ENCODE measurements around the gene SSH3. TPM values are rescaled to one million over a fixed set of nuclear protein-coding genes. Genes with fewer than 3 reads are reported as not detected.

Gene SSH3
- total RNA-seq, 1 donor from 2014 or later, result 37.7 TPM

- Histone ChIP-seq H3K4me3 (no peak overlapping the region), H3K4me1 (no peaks in the 10 kb centered on the region), H3K27ac (no peak overlapping the region), H3K27me3 (ENCODE audit: low read depth) (no peaks in the 10 kb centered on the region), H3K9me3 (no peaks in the 10 kb centered on the region), H3K36me3 (peaks cover 16% of the 10 kb centered on the region)
- DNase-seq, result no peak
- no peak for ATAC-seq
- intact Hi-C loops (cut with DNase I), result no loop called here
- no peak for TF ChIP-seq CTCF (IDR thresholded peaks at IDR 0.05)
Observed at GRCh38 chr11:67332081-67332691, 28.9 kb downstream of the SSH3 start.

GRCh38 chr11:67337257-67337656 is 33.9 kb downstream of the SSH3 start:
- Histone ChIP-seq H3K27me3 (ENCODE audit: low read depth) (no peaks in the 10 kb centered on the region), H3K4me3 (no peak overlapping the region), H3K36me3 (peaks cover 7% of the 10 kb centered on the region), H3K9me3 (no peaks in the 10 kb centered on the region), H3K4me1 (no peaks in the 10 kb centered on the region), H3K27ac (no peak overlapping the region)
- intact Hi-C loops (cut with DNase I), result no loop called here
- ATAC-seq, result no peak
- TF ChIP-seq CTCF (IDR thresholded peaks at IDR 0.05), result no peak
- DNase-seq, result no peak

GRCh38 chr11:67344264-67344663 is 40.9 kb downstream of the SSH3 start:
- Histone ChIP-seq H3K9me3 (no peaks in the 10 kb centered on the region), H3K27ac (no peak overlapping the region), H3K27me3 (ENCODE audit: low read depth) (no peaks in the 10 kb centered on the region), H3K4me1 (peaks cover 20% of the 10 kb centered on the region), H3K4me3 (no peak overlapping the region), H3K36me3 (no peaks in the 10 kb centered on the region)
- no peak for DNase-seq
- TF ChIP-seq CTCF (IDR thresholded peaks at IDR 0.05), result no peak
- no peak for ATAC-seq
- intact Hi-C loops (cut with DNase I), result no loop called here

GRCh38 chr11:67345247-67345919 is 42.1 kb downstream of the SSH3 start:
- DNase-seq (no peak), ATAC-seq (peak; percentile 28 to 30)
- Histone ChIP-seq H3K27me3 (ENCODE audit: low read depth) (no peaks in the 10 kb centered on the region), H3K9me3 (no peaks in the 10 kb centered on the region), H3K4me1 (peaks cover 20% of the 10 kb centered on the region), H3K4me3 (no peak overlapping the region), H3K36me3 (no peaks in the 10 kb centered on the region), H3K27ac (peak overlapping the region; percentile 47)
- TF ChIP-seq CTCF (IDR thresholded peaks at IDR 0.05), result no peak
- intact Hi-C loops (cut with DNase I), result no loop called here

- Histone ChIP-seq H3K9me3 (no peaks in the 10 kb centered on the region), H3K4me1 (peaks cover 25% of the 10 kb centered on the region), H3K27me3 (ENCODE audit: low read depth) (no peaks in the 10 kb centered on the region), H3K36me3 (no peaks in the 10 kb centered on the region), H3K4me3 (no peak overlapping the region), H3K27ac (peak overlapping the region; percentile 47)
- peak; percentile 92 to 94 for ATAC-seq
- peak; percentile 65 for TF ChIP-seq CTCF (IDR thresholded peaks at IDR 0.05)
- DNase-seq, result no peak
- intact Hi-C loops (cut with DNase I), result no loop called here
Observed at GRCh38 chr11:67345920-67346819, 42.8 kb downstream of the SSH3 start.

Measured in lower lobe of right lung (tissue), 2 donors.